Adrenal gland (tissue), 12 donors: Measurements from ENCODE around the gene UBE2N. TPM values are rescaled to one million over a fixed set of nuclear protein-coding genes. Genes with fewer than 3 reads are reported as not detected.
"Not testable (repeated sequence)": the region's sequence is repeated elsewhere in the genome, so short reads cannot be mapped to it uniquely, and the experiment has no call there.

Experiments used
- DNase-seq, 7 donors: peaks; one replicate each; pipeline ENCODE4 v3.0.0-alpha.2; 2019 to 2020
- H3K27ac ChIP-seq, 5 donors: fragments of 200-600 bp; sonication (generic) in 4 of 5; 1 replicate in 3 of 5; 2 replicates in 2 of 5; pipeline versions ENCODE4 v1.5.1 to v1.8.0; 2016 to 2020; ENCODE audit warnings: mild to moderate bottlenecking in 1 of 5
- H3K27me3 ChIP-seq: fragments of 200-600 bp; 2 replicates; pipeline ENCODE4 v1.8.0; 2021
- H3K36me3 ChIP-seq, 2 donors: fragments of 200-600 bp; replicated peaks in 1 of 2; 1 replicate in 1 of 2; 2 replicates in 1 of 2; pipeline versions ENCODE4 v1.5.1 to v1.8.0; 2018 to 2022
- H3K4me1 ChIP-seq, 2 donors: fragments of 200-600 bp; replicated peaks in 1 of 2; 1 replicate in 1 of 2; 2 replicates in 1 of 2; pipeline versions ENCODE4 v1.5.1 to v1.8.0; 2018 to 2021
- H3K4me3 ChIP-seq, 4 donors: fragments of 200-600 bp; sonication (generic) in 3 of 4; one replicate each; pipeline ENCODE4 v1.5.1; 2016 to 2018
- H3K9me3 ChIP-seq, 3 donors: fragments of 200-600 bp; sonication (generic) in 1 of 3; replicated peaks in 1 of 3; 1 replicate in 2 of 3; 2 replicates in 1 of 3; pipeline versions ENCODE4 v1.5.1 to v1.8.0; 2016 to 2021
- POLR2A ChIP-seq, 2 donors: fragments of 450-650 bp; IDR thresholded peaks; one replicate each; pipeline ENCODE4 v1.6.1; 2017; ENCODE audit warnings: antibody characterized with exemption in 2 of 2, mild to moderate bottlenecking in 2 of 2, moderate library complexity in 1 of 2
- WGBS, 4 donors: extraction: QIAGEN DNeasy Blood & Tissue Kit in 2 of 4; methylation state at CpG; one replicate each; pipeline versions ENCODE4 v1.1.5 to v1.1.7; 2013 to 2017; 5-methylcytosine and 5-hydroxymethylcytosine counted together
- intact Hi-C, 2 donors: fragments of 100-400 bp; cut with DNase I; formaldehyde crosslinking; loops; one replicate each; pipeline versions ENCODE4 v1.14.1 to v1.15.0; 2022 to 2023
- polyA plus RNA-seq, 3 donors: library from polyadenylated mRNA; stranded (reverse); fragments of 200-250 nt in 2 of 3; fragments of 350-450 nt in 1 of 3; fragmentation: Illumina TruSeq in 1 of 3; extraction: RNeasy Lipid Tissue Mini Kit (QIAGEN cat#74804) in 1 of 3; gene quantifications; one replicate each; pipeline ENCODE4 v1.2.3, GENCODE V29; 2013 to 2014
- total RNA-seq, 9 donors: library from RNA; depleted of rRNA in 4 of 9; stranded (reverse); fragments of >200 nt in 4 of 9; fragments of 120-200 nt in 1 of 9; fragmentation: NEBNext Ultra II Directional in 1 of 9; extraction: Animal tissue kit (Norgen Biotek cat#: 25700) in 1 of 9; gene quantifications; one replicate each; pipeline versions ENCODE4 v1.1.0 to v1.2.4, GENCODE V29; 2013 to 2023
- TF ChIP-seq, protein P1 (sequence below), 6 experiments: fragments of 450-650 bp in 4 of 6; fragments of 200-600 bp in 2 of 6; sonication (generic) in 1 of 6; IDR thresholded peaks; 1 replicate in 5 of 6; 2 replicates in 1 of 6; pipeline versions ENCODE4 v1.5.1 to v1.8.0; 2016 to 2021; ENCODE audit warnings: antibody characterized with exemption in 6 of 6, mild to moderate bottlenecking in 2 of 6, moderate library complexity in 1 of 6
- donor health status: healthy with polysubstance abuse.
- donor health status: Bipolar disorder and iron deficiency.
- donor health status: DM: yes; HTN: yes; CAD: no.
- donor health status: DM: no; HTN: no; CAD: no.
- donor health status: DM: no; HTN: no; CAD: no.
- donor health status: DM: yes; HTN: yes; CAD: no.

UBE2N gene
- total and polyA plus RNA-seq, 12 donors: 22.1 to 186 (median 68.5) TPM

DNA sequence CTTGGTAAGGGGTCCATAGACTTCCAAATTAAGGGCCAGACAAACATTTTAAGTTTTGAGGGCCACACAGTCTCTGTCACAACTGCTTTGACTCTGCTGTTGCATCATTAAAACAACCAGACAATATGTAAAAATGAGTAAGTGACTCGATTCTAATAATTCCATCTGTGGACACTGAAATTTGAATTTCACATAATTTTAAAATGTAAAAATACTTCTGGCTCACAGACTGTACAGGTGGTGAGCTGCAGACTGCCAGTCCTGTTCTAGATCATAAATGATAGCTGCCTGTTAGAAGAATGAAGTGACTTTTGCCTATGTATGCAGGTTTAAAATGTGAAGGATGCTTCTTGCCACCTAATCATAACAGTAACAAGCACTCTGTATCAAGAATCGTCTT, 48.3 kb downstream of the UBE2N start:
- no peak for TF ChIP-seq POLR2A (IDR thresholded peaks at IDR 0.05)
- TF ChIP-seq, protein P1, sequence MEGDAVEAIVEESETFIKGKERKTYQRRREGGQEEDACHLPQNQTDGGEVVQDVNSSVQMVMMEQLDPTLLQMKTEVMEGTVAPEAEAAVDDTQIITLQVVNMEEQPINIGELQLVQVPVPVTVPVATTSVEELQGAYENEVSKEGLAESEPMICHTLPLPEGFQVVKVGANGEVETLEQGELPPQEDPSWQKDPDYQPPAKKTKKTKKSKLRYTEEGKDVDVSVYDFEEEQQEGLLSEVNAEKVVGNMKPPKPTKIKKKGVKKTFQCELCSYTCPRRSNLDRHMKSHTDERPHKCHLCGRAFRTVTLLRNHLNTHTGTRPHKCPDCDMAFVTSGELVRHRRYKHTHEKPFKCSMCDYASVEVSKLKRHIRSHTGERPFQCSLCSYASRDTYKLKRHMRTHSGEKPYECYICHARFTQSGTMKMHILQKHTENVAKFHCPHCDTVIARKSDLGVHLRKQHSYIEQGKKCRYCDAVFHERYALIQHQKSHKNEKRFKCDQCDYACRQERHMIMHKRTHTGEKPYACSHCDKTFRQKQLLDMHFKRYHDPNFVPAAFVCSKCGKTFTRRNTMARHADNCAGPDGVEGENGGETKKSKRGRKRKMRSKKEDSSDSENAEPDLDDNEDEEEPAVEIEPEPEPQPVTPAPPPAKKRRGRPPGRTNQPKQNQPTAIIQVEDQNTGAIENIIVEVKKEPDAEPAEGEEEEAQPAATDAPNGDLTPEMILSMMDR (IDR thresholded peaks at IDR 0.05): no peak
- H3K4me1 ChIP-seq: peaks cover 29 to 50% of the 10 kb centered on the region in 2 donors
- no peak overlapping the region for H3K4me3 ChIP-seq
- no peak for DNase-seq
- intact Hi-C loops: loop anchor here in 1 of 2 donors (10.0 kb wide), 2 partner anchors 409 to 609 kb away; no protein-coding TSS in a partner anchor
- 51 to 58% (median 54%) methylated on average over 2 of the region's 2 CpGs for WGBS, 4 donors
- H3K27me3 ChIP-seq: no peaks in the 10 kb centered on the region
- no peak overlapping the region for H3K27ac ChIP-seq
- H3K9me3 ChIP-seq: no peaks in the 10 kb centered on the region
- H3K36me3 ChIP-seq: peaks cover 0 to 33% of the 10 kb centered on the region in 2 donors

DNA sequence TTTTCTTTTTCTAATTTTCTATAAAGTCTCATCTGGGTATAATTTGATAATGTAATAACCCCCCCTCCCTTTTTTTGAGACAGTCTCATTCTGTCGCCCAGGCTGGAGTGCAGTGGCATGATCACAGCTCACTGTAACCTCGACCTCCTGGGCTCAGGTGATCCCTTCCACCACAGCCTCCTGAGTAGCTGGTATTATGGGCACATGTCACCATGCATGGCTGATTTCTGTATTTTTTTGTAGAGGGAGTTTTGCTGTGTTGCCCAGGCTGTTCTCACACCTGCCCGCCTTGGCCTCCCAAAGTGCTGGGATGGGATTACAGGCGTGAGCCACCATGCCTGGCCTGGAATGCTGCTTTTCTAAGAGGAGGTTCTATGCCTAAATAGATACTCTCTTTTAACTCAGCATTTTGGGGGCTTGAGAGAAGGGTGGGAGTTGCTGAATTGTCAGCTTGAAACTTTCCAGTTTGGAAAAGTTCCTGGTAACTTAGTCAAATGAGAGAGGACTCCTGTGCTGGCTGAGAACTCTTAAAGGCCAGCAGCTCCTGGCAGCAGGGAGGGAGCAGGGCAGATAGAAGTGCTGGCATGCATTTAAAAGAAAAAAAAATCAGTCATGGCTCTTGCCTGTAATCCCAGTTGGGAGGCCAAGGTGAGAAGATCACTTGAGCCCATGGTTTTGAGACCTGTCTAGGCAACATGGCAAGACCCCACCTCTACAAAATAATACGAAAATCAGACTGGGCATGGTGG, 51.0 kb downstream of the UBE2N start:
- TF ChIP-seq POLR2A (IDR thresholded peaks at IDR 0.05): no peak
- TF ChIP-seq, protein P1 (IDR thresholded peaks at IDR 0.05): no peak
- intact Hi-C loops: loop anchor here in 1 of 2 donors (10.0 kb wide), 2 partner anchors 406 to 606 kb away; no protein-coding TSS in a partner anchor
- WGBS, 4 donors: 61 to 77% (median 63%) methylated on average over 5 of the region's 5 CpGs
- Histone ChIP-seq H3K4me1 (peaks cover 52 to 68% of the 10 kb centered on the region in 2 donors), H3K27ac (peak overlapping the region; percentile 35 to 79 (median 51)), H3K4me3 (no peak overlapping the region), H3K36me3 (peaks cover 0 to 13% of the 10 kb centered on the region in 2 donors), H3K27me3 (no peaks in the 10 kb centered on the region), H3K9me3 (no peaks in the 10 kb centered on the region)
- DNase-seq: peak in 3 of 7 donors; percentile 34 to 43 (median 36)

DNA sequence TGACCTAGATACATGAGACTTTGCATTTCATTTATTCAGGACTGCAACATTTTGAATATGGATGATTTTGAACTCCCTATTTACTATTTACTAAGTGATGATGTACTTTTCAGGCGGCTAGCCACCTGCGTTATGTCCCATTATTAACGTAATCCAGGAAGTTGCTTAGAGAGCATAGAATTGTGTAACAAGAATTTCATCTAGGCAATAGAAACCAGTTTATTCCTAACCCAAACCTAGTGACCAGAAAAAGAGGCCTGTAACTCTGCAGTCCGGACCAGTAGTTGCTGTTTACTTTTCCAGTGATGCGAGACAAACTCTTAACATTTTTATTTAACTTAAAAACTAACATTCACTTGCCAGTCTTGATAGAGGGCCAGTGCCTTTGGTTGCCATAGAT, 51.7 kb downstream of the UBE2N start:
- 47 to 60% (median 55%) methylated on average over 5 of the region's 5 CpGs for WGBS, 4 donors
- H3K27ac ChIP-seq: peak overlapping the region in 4 of 5 donors; percentile 20 to 79 (median 60)
- TF ChIP-seq POLR2A (IDR thresholded peaks at IDR 0.05): no peak
- TF ChIP-seq, protein P1 (IDR thresholded peaks at IDR 0.05): no peak
- no peak overlapping the region for H3K4me3 ChIP-seq
- no peak for DNase-seq
- peaks cover 0 to 6% of the 10 kb centered on the region in 2 donors for H3K36me3 ChIP-seq
- intact Hi-C loops: loop anchor here in 1 of 2 donors (10.0 kb wide), 2 partner anchors 405 to 605 kb away; no protein-coding TSS in a partner anchor
- H3K27me3 ChIP-seq: no peaks in the 10 kb centered on the region
- no peaks in the 10 kb centered on the region for H3K9me3 ChIP-seq
- peaks cover 52 to 74% of the 10 kb centered on the region in 2 donors for H3K4me1 ChIP-seq

DNA sequence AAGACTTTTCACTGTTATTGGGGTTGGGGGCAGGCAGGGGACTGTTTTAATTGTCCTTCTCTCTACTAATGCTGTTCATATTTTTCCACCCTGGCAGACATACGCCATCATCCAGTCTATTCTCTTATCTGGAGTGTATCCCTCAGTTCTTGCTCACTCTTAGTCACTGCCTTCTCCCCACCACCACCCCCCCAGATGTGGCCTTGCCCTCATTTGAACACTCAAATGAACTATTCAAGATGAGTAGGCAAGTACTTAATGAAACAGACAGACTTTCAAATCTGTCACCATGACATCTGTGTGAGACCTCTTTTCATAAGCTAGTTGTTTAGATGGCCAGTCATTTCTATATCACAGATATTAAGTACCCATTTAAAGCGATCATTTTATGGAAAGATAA, 54.0 kb downstream of the UBE2N start:
- intact Hi-C loops: loop anchor here in 1 of 2 donors (10.0 kb wide), 1 partner anchor 593 kb away; no protein-coding TSS in a partner anchor
- TF ChIP-seq POLR2A (IDR thresholded peaks at IDR 0.05): peak in 1 of 2 donors; percentile 48
- TF ChIP-seq, protein P1 (IDR thresholded peaks at IDR 0.05): no peak
- H3K27me3 ChIP-seq: no peaks in the 10 kb centered on the region
- H3K4me3 ChIP-seq: no peak overlapping the region
- H3K4me1 ChIP-seq: peaks cover 59 to 77% of the 10 kb centered on the region in 2 donors
- H3K27ac ChIP-seq: peak overlapping the region; percentile 47 to 87 (median 66)
- H3K9me3 ChIP-seq: no peaks in the 10 kb centered on the region
- WGBS, 4 donors: 45 to 59% (median 46%) methylated on average over 2 of the region's 2 CpGs
- peak; percentile 81 to 92 (median 88) for DNase-seq
- H3K36me3 ChIP-seq: no peaks in the 10 kb centered on the region

DNA sequence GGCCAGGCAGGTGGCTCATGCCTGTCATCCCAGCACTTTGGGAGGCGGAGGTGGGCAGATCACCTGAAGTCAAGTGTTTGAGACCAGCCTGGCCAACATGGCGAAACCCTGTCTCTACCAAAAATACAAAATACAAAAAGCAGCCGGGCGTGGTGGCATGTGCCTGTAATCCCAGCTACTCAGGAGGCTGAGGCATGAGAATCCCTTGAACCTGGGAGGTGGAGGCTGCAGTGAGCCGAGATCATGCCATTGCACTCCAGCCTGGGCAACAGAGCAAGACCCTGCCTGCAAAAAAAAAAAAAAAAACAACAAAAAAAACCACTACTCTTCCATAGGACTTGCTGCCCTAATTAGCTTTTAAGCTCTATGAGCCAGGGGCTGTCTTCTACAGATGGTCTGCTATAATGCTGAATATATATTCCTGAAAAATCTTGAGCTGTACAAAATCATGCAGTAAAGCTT, 59.7 kb downstream of the UBE2N start:
- H3K9me3 ChIP-seq, H3K36me3 ChIP-seq, H3K27me3 ChIP-seq, DNase-seq: not testable (repeated sequence)
- WGBS, 4 donors: 66 to 81% (median 72%) methylated on average over 5 of the region's 5 CpGs
- Histone ChIP-seq H3K4me1 (peaks cover 23 to 61% of the 10 kb centered on the region in 2 donors), H3K27ac (peak overlapping the region in 3 of 5 donors; percentile 42 to 93 (median 87)), H3K4me3 (peak overlapping the region in 1 of 4 donors; percentile 69)
- intact Hi-C loops: loop anchor here in 1 of 2 donors (10.0 kb wide), 1 partner anchor 587 kb away; no protein-coding TSS in a partner anchor
